K562 (cell line): Measurements from ENCODE around the gene MYBPHL. TPM values are rescaled to one million over a fixed set of nuclear protein-coding genes. Genes with fewer than 3 reads are reported as not detected.

ENCODE experiments used
- ATAC-seq: fragments of 200-7000 bp; cut with Tn5 transposase; 3 replicates; pipeline ENCODE4 v1.9.1; 2020; ENCODE audit warnings: moderate library complexity
- BruUV-seq: library from RNA; stranded (reverse); fragments of 400-500 nt; replicated peaks from 2 replicates; lab custom pipeline; 2021; lab: Mats Ljungman, UMichigan
- CTCF ChIA-PET: fragments of 300-600 bp; formaldehyde crosslinking; extraction: SDS; loops from one replicate; lab custom pipeline; 2021; ENCODE audit warnings: low intra/inter-chr PET ratio; lab: Yijun Ruan, JAX
- POLR2A ChIA-PET: fragments of 300-600, 350-650 bp; sonication (Branson Sonifier 250); formaldehyde crosslinking; extraction: SDS; loops from one replicate; lab custom pipeline; 2021; ENCODE audit warnings: antibody characterized with exemption, inconsistent platforms; lab: Yijun Ruan, JAX
- DNase-seq, 4 experiments: peaks; one replicate each; pipeline versions ENCODE4 v3.0.0 to v3.0.0-alpha.2; 2011 to 2018; ENCODE audit warnings: low spot score in 3 of 4, mixed read lengths in 3 of 4; ENCODE audit errors: extremely low read depth in 1 of 4
- FAIRE-seq: peaks from 2 replicates; lab custom pipeline; 2011; peaks lifted over from hg19 to GRCh38; lab: Jason Lieb, UNC
- H2AFZ ChIP-seq: 2 replicates; pipeline ENCODE4 v1.6.0; 2011; ENCODE audit warnings: low read depth, low read length, control low read depth, inconsistent platforms
- H3K27ac ChIP-seq: fragments of 200-600 bp; 3 replicates; pipeline ENCODE4 v1.8.0; 2011; ENCODE audit warnings: low read depth, mild to moderate bottlenecking, control low read depth, inconsistent platforms, low read length, moderate library complexity, mixed read lengths; ENCODE audit errors: extremely low read depth
- H3K27me3 ChIP-seq, 2 experiments: fragments of 300-600 bp in 1 of 2; 2 replicates in 1 of 2; 3 replicates in 1 of 2; pipeline versions ENCODE4 v1.6.0 to v1.8.0; 2011; ENCODE audit warnings: inconsistent platforms in 2 of 2, low read length in 2 of 2, mild to moderate bottlenecking in 1 of 2, mixed read lengths in 1 of 2, moderate library complexity in 1 of 2; ENCODE audit not compliant: control insufficient read depth in 2 of 2, insufficient read depth in 2 of 2
- H3K36me3 ChIP-seq: fragments of 300-600 bp; 3 replicates; pipeline ENCODE4 v1.8.0; 2011; ENCODE audit warnings: mild to moderate bottlenecking, low read length, inconsistent platforms; ENCODE audit not compliant: control insufficient read depth, insufficient read depth
- H3K4me1 ChIP-seq, 2 experiments: fragments of 200-600 bp in 1 of 2; replicated peaks in 1 of 2; 2 replicates in 1 of 2; 3 replicates in 1 of 2; pipeline versions ENCODE4 v1.5.1 to v1.8.0; 2011; ENCODE audit warnings: inconsistent platforms in 2 of 2, low read length in 2 of 2, mild to moderate bottlenecking in 1 of 2, mixed read lengths in 1 of 2, moderate library complexity in 1 of 2; ENCODE audit not compliant: control insufficient read depth in 2 of 2, insufficient read depth in 2 of 2
- H3K4me2 ChIP-seq: 2 replicates; pipeline ENCODE4 v1.6.1; 2011; ENCODE audit warnings: low read length, control low read depth, inconsistent platforms, mixed read lengths; ENCODE audit not compliant: insufficient read depth
- H3K4me3 ChIP-seq: fragments of 200-600 bp; sonication (generic), shearing (Covaris generic); 2 replicates; pipeline ENCODE4 v1.5.1; 2016; ENCODE audit warnings: control low read depth, inconsistent platforms
- H3K79me2 ChIP-seq: fragments of 200-600 bp; 3 replicates; pipeline ENCODE4 v1.8.0; 2011; ENCODE audit warnings: low read length, inconsistent platforms; ENCODE audit not compliant: control insufficient read depth, insufficient read depth
- H3K9ac ChIP-seq, 2 experiments: 2 replicates each; pipeline versions ENCODE4 v1.6.0 to v1.6.1; 2011; ENCODE audit warnings: low read depth in 2 of 2, low read length in 2 of 2, control low read depth in 1 of 2, inconsistent platforms in 1 of 2, mild to moderate bottlenecking in 1 of 2, mixed read lengths in 1 of 2; ENCODE audit not compliant: insufficient read depth in 1 of 2
- H3K9me1 ChIP-seq: one replicate; pipeline ENCODE4 v1.6.0; 2011; ENCODE audit warnings: inconsistent platforms, mild to moderate bottlenecking, low read length, moderate library complexity; ENCODE audit not compliant: control insufficient read depth, insufficient read depth
- H3K9me3 ChIP-seq: replicated peaks from 2 replicates; pipeline ENCODE4 v1.5.1; 2011; ENCODE audit warnings: low read depth, low read length, inconsistent platforms; ENCODE audit not compliant: control insufficient read depth, insufficient read depth
- H4K20me1 ChIP-seq: replicated peaks from 2 replicates; pipeline ENCODE4 v1.6.1; 2011; ENCODE audit warnings: low read length, inconsistent platforms, mixed read lengths; ENCODE audit not compliant: control insufficient read depth, insufficient read depth
- WGBS: fragments of 100-300 bp; shearing (Covaris generic); methylation state at CpG from one replicate; pipeline ENCODE4 v1.1.6; 2016; ENCODE audit warnings: low coverage, mixed read lengths; ENCODE audit not compliant: insufficient coverage; ENCODE audit errors: missing lambda C conversion rate; 5-methylcytosine and 5-hydroxymethylcytosine counted together
- in situ Hi-C: fragments of 300-500 bp; cut with MboI; formaldehyde crosslinking; loops from 4 replicates; pipeline ENCODE4 v1.15.0; 2018; ENCODE audit warnings: inconsistent platforms, mixed read lengths
- intact Hi-C: fragments of 100-400 bp; cut with micrococcal nuclease; formaldehyde crosslinking; loops from 2 replicates; pipeline ENCODE4 v1.14.2; 2022
- polyA plus RNA-seq, 8 experiments: library from polyadenylated mRNA; depleted of rRNA in 4 of 8; stranded (reverse) in 5 of 8; unstranded in 3 of 8; fragments of >200 nt; fragmentation: Nextera tagmentation in 2 of 8; fragmentation: Illumina TruSeq in 1 of 8; extraction: Ambion mirVana in 2 of 8; extraction: Trizol in 1 of 8; gene quantifications; 2 replicates each; pipeline versions ENCODE4 v1.2.1 to v1.2.3, GENCODE V29; 2011 to 2014; ENCODE audit warnings: inconsistent platforms in 1 of 8, missing spikeins in 1 of 8
- total RNA-seq, 7 experiments: library from RNA; depleted of rRNA in 6 of 7; stranded (reverse); fragments of >200 nt in 6 of 7; fragmentation: Illumina TruSeq in 2 of 7; extraction: Trizol in 2 of 7; gene quantifications; 2 replicates each; pipeline versions ENCODE4 v1.2.1 to v1.2.3, GENCODE V29; 2011 to 2021; ENCODE audit warnings: low replicate concordance in 1 of 7
- TF ChIP-seq, protein P1 (sequence below): fragments of 250-450 bp; sonication (Bioruptor Pico); IDR thresholded peaks from 2 replicates; pipeline ENCODE4 v1.4.0; 2020

The MYBPHL gene
- total and polyA plus RNA-seq, 9 of the 15 experiments (the other 6 are each of a cell fraction or from before 2014, with no cell fraction given) = 0.20 to 1.9 (median 0.33) TPM

DNA sequence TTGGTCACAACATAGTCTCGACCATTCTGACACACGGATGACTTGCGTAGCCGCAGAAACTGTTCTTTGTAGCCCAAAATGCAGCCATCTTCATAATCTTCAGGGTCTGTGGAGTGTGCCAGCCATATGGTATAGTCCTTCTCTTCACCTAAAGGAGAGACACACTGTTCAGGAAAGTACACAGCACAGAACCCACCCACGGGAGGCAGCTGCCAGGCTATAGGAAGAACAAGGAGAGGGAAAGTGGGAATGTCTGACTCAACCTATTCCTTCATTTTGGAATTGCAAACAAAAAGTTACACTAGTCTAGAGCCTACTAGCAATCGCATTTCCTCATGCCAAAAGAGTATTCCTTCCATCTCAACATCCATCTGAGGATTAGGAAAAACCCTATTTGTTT is 16.2 kb upstream of the MYBPHL start:
- ATAC-seq = no peak
- ChIA-PET POLR2A (interaction anchor here (0.7 to 1.3 kb wide), 5 partner anchors 12 to 38 kb away, joined by 3 to 7 read pairs (median 3); no protein-coding TSS in a partner anchor), CTCF (no interaction called here)
- in situ Hi-C loops = no loop called here
- no peak overlapping the region for H2AFZ ChIP-seq
- H3K9me1 ChIP-seq = no peaks in the 10 kb centered on the region
- H4K20me1 ChIP-seq = no peaks in the 10 kb centered on the region
- no TSS peak for BruUV-seq
- no peak overlapping the region for H3K4me2 ChIP-seq
- H3K79me2 ChIP-seq = no peaks in the 10 kb centered on the region
- H3K9ac ChIP-seq = no peak overlapping the region
- H3K9me3 ChIP-seq = no peaks in the 10 kb centered on the region
- no peak overlapping the region for H3K27ac ChIP-seq
- H3K4me3 ChIP-seq = no peak overlapping the region
- H3K4me1 ChIP-seq = no peaks in the 10 kb centered on the region
- WGBS = 94% methylated on average over 6 of the region's 6 CpGs
- TF ChIP-seq, protein P1, sequence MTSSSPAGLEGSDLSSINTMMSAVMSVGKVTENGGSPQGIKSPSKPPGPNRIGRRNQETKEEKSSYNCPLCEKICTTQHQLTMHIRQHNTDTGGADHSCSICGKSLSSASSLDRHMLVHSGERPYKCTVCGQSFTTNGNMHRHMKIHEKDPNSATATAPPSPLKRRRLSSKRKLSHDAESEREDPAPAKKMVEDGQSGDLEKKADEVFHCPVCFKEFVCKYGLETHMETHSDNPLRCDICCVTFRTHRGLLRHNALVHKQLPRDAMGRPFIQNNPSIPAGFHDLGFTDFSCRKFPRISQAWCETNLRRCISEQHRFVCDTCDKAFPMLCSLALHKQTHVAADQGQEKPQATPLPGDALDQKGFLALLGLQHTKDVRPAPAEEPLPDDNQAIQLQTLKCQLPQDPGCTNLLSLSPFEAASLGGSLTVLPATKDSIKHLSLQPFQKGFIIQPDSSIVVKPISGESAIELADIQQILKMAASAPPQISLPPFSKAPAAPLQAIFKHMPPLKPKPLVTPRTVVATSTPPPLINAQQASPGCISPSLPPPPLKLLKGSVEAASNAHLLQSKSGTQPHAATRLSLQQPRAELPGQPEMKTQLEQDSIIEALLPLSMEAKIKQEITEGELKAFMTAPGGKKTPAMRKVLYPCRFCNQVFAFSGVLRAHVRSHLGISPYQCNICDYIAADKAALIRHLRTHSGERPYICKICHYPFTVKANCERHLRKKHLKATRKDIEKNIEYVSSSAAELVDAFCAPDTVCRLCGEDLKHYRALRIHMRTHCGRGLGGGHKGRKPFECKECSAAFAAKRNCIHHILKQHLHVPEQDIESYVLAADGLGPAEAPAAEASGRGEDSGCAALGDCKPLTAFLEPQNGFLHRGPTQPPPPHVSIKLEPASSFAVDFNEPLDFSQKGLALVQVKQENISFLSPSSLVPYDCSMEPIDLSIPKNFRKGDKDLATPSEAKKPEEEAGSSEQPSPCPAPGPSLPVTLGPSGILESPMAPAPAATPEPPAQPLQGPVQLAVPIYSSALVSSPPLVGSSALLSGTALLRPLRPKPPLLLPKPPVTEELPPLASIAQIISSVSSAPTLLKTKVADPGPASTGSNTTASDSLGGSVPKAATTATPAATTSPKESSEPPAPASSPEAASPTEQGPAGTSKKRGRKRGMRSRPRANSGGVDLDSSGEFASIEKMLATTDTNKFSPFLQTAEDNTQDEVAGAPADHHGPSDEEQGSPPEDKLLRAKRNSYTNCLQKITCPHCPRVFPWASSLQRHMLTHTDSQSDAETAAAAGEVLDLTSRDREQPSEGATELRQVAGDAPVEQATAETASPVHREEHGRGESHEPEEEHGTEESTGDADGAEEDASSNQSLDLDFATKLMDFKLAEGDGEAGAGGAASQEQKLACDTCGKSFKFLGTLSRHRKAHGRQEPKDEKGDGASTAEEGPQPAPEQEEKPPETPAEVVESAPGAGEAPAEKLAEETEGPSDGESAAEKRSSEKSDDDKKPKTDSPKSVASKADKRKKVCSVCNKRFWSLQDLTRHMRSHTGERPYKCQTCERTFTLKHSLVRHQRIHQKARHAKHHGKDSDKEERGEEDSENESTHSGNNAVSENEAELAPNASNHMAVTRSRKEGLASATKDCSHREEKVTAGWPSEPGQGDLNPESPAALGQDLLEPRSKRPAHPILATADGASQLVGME (CRISPR knock-in tag) = no peak
- FAIRE-seq = no peak
- no peaks in the 10 kb centered on the region for H3K27me3 ChIP-seq
- intact Hi-C loops = no loop called here
- DNase-seq = no peak
- H3K36me3 ChIP-seq = peaks cover 90% of the 10 kb centered on the region
